NCI-H1105 (cell line): Measurements from ENCODE around the gene FAAP24.
"Not testable (repeated sequence)": the region's sequence is repeated elsewhere in the genome, so short reads cannot be mapped to it uniquely, and the experiment has no call there.

ENCODE experiments used
- DNase-seq: peaks from one replicate; lab custom pipeline; 2025; lab: John Stamatoyannopoulos, UW

Gene FAAP24, protein sequence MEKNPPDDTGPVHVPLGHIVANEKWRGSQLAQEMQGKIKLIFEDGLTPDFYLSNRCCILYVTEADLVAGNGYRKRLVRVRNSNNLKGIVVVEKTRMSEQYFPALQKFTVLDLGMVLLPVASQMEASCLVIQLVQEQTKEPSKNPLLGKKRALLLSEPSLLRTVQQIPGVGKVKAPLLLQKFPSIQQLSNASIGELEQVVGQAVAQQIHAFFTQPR

DNA sequence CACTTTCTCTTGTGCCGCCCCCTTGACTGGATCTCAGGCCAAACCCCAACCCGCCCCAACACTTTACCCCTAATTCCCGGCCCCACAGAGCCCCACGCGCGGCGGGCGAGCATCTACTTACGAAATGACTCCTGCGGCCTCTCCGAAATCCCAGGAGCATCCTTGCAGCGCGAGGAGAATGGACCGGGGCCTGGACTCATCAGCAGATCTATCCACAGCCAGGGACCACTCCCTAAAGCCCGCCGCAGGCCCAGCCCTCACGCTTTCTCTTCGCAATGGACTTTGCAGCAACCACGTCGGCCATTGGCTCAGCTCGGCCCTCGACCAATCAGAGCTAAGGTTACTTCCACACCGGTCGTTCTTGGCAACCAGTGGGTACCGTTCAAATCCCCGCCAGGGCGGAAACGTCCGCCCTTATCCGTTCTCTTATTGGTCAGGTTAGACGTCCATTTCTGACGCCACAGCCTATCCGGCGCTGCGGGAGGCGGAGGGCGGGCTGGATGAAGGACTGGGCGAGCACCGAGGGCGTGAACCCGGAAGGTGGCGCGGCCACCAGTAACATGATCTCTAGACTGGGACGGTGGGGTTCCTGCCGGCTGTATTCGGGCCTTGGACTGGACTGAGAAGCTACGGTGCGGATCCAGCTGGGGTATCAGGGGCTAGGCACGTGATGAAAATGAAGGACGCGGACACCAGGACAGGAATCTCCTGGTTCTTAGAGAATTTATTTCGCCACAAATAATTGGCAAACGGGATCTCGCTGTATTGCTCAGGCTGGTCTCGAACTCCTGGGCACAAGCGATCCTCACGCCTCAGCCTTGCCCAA, at the start of gene FAAP24, which contains the start of gene CEP89:
FAAP24 (plus strand) TSS at position 528 of the 826 bp plus-strand sequence. CDS start 955 bp downstream, outside the sequence.
CEP89 (minus strand) TSS at position 244 of the 826 bp plus-strand sequence; CDS start at position 160, 84 bp downstream.
- DNase-seq: peak; percentile 98

DNA sequence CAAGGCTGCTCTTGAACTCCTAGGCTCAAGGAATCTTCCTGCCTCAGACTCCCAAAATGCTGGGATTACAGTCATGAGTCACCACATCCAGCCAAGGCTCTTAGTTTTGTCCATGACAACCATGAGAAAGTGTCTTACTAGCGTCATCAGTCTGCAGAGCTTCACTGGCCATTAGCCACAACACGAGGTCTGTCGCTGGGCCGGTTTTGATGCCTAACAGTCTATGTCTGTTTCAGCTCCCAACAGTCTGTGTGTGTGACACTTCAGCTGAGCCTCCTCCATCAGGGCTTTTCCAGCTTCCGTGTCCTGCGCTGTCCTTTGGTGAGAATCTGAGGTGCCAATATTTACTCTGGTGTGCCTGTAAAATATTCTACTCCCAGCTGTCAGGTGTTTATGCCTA, 47.8 kb upstream of the FAAP24 start:
- DNase-seq: no peak

DNA sequence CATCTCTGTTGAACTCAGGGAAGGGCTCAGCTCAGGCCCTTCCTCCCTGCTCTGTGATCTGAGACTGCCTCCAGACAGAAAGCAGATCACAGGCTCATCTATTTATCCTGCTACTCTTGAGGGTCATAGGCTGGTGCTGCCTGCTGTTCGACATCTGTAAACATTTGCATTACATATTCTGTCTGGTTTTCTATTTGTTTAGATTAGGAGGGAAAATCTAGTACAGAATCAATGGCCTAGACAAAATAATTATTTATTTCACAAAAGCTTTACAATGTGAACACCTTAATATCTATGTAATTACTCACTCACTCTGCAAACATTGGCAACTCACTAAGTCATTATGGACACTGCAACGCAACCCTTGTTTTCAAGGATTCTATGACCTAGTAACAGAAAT, 43.2 kb upstream of the FAAP24 start:
- DNase-seq: no peak

DNA sequence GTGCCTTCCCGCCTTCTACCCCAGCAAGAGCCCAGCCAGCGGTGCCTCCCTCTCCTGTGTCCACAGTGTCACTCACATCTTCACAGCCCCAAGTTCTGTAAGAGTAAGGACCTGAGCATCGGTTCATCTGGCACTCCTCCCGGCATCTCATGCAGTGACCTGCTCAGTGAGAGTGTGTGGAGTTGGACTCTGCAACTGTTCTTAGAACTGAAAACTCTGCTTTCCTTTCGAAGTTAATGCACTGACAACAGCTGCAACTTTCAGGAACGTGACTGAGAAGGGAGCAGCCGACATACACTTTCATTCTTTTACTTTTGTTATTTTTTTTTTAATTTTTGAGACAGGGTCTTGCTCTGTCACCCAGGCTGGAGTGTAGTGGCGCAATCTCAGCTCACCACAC, 41.5 kb upstream of the FAAP24 start:
- no peak for DNase-seq

DNA sequence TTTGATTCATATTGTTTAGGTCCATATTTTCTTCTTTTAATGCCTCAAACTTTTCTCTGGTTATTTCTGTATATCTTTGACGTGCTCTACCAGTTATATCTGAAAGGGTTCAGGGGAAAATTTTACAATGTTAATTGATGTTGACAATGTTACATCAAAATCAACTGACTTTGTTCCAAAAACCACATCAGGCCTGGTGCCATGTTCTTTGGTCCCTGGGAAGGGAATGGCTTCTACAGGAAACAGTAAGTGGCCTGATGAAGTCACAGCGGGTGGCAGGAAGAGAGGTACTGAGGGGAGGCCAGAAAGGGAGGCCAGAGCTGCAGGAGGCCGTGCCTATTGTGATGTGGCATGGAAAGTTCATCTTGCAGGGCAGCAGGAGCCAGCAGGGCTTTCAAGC, 38.5 kb upstream of the FAAP24 start:
- no peak for DNase-seq

DNA sequence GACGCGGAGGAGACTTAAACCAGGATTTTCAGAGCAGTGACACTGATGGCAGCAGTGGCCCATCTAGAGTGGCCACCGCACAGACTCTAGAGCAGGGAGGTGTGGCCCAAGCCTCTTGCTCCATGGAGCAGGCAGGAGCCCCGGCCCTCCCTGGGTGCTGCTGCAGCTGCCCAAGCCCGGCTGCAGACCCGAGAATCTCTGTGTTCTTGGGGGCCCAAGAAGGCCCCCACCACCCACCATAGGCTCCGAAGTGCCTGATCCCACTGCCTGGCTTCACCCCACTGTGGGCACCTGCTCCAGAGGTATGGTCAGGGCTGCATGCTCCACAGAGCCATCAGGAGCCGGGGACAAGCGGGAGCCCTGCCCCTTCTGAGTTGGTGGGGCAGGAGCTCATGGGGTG, 36.4 kb upstream of the FAAP24 start:
- DNase-seq: no peak

DNA sequence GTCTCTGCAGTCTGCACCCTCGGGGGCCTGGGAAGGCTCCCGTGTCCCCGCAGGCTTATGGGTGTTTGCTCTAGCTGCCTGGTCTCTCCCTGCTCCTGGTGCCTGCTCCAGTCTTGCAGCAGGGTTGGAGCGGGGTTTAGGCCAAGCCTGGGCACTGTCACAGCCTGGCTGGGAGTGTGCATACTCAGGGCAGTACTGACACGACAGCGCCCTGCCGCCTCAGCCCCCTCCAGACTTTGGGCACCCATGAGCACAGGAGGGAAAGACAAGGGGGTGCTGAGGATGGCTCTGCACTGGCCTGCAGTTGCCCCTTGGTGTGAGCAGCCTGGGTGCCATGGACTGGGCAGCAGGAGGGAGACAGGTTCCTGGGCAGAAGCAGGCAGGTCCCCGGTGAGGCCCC, 36.0 kb upstream of the FAAP24 start:
- DNase-seq: no peak

DNA sequence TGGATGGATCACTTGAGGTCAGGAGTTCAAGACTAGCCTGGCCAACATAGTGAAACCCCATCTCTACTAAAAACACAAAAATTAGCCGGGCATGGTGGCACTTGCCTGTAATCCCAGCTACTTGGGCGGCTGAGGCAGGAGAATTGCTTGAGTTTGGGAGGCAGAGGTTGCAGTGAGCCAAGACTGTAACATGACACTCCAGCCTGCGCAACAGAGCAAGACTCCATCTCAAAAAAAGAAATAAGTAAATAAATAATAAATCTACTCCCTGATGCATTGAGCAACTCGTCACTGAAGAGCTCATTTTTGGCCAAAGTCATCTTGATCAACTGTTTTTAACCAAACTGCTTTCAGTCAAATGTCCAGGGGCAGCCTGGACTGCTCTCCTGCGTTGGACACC, 30.8 kb upstream of the FAAP24 start:
- DNase-seq: not testable (repeated sequence)

DNA sequence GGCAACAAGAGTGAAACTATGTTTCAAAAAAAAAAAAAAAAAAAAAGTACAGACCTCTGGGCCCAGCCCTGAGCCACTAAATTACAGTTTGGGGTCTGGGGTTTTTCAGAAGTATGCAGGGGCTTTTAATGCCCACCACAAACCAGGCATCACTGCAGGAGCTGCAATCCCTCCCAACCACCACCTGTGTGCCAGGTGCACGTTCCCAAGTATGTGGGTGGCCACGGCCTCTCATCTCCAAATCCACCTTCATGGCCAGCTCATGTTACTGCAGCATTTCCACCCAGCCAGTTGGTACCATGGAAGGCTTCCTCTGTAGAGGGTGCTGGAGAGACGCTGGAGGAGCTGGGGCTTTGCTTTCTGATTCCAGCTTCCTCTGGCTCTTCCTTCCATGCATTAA, 26.8 kb upstream of the FAAP24 start:
- no peak for DNase-seq

DNA sequence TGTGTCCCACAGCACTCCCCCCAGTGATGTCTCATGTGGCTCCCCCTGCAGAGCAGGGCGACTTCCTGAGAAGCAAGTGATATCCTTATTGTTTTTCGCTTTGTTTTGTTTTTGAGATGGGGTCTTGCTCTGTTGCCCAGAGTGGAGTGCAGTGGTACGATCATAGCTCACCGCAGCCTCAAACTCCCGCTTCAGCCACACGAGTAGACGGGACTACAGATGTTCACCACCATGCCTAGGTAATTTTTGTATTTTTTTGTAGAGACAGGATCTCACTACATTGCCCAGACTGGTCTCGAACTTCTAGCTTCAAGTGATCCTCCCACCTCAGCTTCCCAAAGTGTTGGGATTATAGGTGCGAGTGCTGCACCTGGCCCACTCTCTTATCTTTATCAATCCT, 5.3 kb upstream of the FAAP24 start:
- no peak for DNase-seq

DNA sequence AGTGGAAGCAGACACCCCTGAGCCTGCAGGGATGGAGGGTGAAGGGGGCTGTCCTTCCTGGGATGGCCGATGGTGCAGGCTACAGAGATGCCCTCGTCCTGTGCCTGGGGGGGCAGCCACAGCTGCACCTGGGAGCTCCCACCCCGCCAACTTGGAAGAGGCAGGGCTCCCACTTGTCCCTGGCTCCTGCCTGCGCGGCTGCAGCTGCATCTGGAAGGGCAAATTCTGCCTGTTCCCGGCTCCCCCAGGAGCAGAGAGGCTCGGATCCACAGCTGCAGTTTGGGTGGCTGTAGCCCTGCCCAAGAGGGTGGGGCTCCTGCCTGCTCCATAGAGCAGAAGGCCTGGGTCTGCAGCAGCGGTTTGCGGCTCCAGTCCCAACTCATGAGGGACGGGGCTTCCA, 2.5 kb upstream of the FAAP24 start:
- no peak for DNase-seq

DNA sequence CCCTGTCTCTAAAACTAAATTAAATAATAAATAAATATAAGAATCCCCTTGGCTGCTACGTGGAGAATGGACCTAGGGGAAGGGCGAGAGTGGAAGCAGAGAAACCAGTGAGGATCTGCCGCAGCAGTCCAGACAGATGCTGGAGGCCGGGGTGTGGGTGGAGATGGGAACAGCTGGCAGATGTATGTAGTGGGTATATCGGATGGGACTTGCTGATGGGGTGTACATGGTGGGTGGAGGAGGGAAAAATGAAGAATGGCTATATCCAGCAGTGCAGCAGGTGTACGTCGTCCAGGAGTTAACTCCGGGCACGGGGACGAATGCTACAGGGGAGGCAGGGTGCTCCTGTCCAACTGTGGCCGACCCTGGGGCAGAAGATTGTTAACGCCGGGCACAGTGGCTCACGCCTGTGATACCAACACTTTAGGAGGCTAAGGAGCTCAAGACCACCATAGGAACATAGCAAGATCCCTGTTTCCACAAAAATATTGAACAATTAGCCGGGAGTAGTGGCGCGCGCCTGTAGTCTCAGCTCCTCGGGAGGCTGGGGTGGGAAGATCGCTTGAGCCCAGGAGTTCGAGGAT, 938 bp upstream of the FAAP24 start:
- DNase-seq: no peak

DNA sequence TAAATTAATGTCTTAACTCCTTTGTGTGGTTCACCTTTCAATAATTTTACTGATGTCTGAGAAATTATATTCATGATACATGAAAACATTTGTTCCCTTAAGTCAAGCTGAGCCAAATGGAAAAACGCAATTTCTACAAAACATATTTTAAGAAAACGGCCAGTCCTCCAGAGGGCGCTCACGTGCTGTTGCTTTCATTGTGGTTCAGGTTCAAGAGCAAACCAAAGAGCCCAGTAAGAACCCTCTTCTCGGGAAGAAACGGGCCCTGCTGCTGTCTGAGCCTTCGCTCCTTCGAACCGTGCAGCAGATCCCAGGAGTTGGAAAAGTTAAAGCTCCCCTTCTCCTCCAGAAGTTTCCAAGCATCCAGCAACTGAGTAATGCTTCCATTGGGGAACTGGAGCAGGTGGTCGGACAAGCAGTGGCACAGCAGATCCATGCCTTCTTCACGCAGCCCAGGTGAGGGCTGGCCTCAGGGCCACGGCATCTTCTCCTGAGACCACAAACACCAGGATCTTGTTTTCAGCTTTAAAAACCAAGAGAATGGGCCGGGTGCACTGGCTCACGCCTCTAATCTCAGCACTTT, 4.3 kb downstream of the FAAP24 start:
- peak; percentile 44 for DNase-seq

DNA sequence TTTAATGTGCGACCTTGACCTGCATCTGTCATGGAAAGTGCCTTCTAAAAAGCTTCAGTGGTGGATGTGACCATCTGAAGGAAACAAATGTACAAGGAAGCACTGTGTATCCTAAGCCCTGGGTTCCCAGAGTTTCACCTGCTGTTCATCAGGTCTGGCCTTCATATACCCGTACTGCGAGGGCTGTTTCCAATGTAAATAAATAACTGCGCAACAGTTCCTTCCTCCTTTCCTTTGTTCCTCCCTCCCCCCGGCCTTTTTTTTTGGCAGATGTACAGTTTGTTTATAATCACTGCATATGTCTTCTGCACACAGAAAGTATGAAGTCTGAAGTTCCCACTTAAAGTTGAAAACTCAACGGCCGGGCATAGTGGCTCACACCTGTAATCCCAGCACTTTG, 5.2 kb downstream of the FAAP24 start:
- DNase-seq: no peak

DNA sequence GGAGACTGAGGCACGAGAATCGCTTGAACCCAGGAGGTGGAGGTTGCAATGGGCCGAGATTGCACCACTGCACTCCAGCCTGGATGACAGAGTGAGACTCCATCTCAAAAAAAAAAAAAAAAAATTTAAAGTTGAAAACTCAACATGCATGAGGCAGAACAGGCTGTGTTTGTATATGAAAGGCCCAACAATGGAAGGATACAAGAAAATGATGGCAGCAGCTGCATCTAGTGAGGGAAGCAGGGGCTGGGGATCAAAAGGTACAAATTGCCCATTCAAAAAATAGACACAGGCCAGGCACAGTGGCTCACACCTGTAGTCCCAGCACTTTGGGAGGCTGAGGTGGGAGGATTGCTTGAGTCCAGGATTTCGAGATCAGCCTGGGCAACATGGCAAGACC, 5.8 kb downstream of the FAAP24 start:
- DNase-seq: not testable (repeated sequence)

DNA sequence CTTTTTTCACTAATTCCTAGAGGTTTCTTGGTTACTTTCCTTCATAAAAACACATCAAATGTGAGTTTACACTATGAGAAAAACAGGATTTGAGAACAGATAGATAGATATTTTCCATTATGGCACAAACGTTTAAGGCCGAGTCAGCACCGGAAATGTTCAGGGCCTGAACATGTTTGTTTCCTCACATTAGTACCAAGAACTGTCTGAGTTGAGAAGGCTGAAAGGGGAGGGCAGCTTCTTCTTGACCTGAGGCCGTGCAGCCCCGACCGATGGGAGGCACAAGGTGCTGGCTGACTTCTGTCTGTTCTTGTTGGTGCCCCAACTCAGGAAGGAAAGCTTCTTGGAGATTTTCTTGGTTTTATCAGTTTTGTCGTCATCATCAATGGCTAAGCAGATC, 7.8 kb downstream of the FAAP24 start:
- DNase-seq: not testable (repeated sequence)

DNA sequence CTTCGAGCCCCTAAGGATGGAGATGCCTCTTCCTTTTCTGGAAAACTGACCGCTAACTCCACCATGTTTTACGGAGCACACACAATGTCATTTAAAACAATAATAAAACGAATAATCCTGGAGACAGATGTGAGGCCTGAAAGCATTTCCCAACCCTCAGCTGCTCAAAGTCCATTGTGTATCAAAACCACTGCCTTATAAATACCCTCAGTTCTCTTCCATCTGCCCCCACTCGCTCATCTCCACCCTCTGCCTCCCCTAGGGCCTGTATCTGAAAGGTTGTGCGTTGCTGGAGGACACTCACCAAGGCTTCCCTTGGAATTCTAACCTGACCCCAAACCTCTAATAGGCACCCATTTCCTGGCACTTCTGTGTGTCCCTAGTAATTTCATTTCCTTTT, 10.4 kb downstream of the FAAP24 start:
- not testable (repeated sequence) for DNase-seq

DNA sequence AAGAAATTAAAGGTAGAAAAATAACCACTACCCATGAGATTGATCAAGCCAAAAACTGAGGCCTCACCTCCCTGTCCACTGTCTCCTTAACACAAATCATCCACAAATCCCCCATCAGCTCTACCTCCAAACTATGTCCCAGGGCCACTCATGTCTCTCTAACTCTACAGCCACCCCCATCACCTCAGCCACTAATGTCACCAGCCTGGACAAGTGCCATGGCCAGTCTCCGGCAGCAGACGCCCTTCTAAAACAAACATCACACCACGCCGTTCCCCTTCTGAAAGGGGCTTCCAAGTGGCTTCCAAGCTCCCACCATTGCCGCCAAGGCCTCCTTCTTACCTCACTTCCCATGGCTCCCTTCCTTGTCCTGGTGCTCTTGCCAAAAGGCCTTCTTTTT, 16.2 kb downstream of the FAAP24 start:
- not testable (repeated sequence) for DNase-seq

DNA sequence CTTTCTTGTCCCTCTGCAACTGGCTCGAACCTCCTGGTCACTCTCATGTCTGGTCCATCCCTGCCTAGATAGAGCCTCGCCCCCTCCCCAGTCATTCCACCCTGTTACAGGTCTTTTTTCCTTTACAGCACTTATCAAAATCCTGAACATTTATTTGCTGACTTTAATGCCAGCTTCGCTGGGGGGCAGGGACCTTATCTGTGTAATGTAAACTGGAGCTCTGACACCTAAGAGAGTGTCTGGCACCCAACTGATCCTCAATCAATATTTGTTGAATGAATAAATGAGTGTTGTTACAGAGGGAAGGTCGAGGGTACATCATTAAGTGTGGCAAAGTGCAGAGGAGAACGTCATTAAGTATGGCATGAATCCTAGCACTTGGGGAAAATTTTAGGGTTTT, 16.7 kb downstream of the FAAP24 start:
- no peak for DNase-seq

DNA sequence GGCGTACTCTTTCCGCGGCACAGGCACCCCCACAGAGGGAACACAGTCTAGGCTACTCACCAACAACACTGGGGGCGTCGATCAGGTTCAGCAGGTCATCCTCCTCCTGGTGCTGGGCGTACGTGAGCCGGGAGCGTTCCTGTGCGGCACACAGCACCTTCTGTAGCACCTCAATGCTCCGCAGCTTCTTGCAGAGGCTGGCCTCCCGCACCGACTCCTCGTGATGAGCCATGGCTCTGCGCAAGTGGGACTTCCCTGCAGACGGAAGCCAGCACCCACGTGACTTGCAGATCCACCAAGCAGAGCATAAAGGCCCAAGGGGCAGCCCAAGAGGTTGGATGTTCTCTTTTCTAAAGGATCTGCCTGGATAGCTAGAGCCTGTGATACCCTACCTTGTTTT, 23.9 kb downstream of the FAAP24 start:
- DNase-seq: not testable (repeated sequence)

DNA sequence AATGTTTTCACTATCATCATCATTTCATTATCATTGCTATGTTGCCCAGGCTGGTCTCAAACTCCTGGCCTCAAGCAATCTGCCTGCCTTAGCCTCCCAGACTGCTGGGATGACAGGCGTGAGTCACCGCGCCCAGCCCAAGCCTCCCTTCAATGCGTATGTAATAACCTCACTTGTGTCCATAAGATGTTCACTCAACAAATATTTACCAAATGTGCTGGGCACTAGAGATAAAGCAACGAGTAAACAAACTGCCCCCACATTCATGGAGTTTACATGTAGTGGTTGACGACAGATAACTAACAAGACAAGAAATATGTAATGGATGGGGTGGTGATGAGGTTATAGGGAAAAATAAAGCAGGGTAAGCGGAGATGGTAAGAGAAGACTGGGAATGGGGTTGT, 25.0 kb downstream of the FAAP24 start:
- not testable (repeated sequence) for DNase-seq

DNA sequence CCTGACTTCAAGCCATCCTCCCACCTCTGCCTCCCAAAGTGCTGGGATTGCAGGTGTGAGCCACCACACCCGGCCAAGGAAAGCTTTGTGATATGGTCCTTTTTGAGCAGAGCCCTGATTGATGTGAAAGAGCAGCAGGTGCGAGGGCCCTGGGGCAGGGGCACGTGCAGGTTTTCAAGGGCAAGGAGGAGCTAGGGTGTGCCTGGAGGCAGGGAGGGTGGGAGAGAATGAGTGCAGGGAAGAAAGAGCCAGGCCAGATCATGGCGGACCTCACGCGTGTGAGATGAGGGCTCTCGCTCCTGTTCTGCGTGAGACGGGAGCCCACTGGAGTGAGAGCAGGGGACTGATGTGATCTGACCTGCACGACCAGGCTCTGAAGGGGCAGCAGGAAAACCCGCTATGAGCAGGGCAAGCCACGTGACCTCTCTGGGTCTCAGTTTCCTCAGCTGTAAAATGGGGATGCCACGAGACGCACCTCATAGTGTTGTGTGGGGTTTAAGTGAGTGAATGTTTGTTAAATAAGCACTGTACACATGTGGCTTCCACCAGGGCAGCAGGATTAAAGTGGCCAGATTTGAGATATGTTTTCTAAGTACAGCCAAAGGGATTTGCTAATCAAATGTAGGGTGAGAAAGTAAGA, 25.8 kb downstream of the FAAP24 start:
- DNase-seq: no peak
